Activated T-cell treated with anti-CD3 and anti-CD28 coated beads for 4 hours (primary cell): Measurements from ENCODE around the gene NCOR2.
A peak's percentile ranks its signal among the peaks of the same experiment; 100 is the strongest.

Source experiments
- DNase-seq: peaks from one replicate; pipeline ENCODE4 v3.0.0-alpha.2; 2020

Gene NCOR2

GRCh38 chr12:124557518-124558223 is 9.7 kb downstream of the NCOR2 start:
- DNase-seq: no peak

GRCh38 chr12:124556896-124557501 is 10.4 kb downstream of the NCOR2 start:
- DNase-seq: no peak

GRCh38 chr12:124556074-124556466 is 11.3 kb downstream of the NCOR2 start:
- DNase-seq: no peak

- no peak for DNase-seq
These were observed 12.0 kb downstream of the NCOR2 start for GRCh38 chr12:124555168-124556073.

GRCh38 chr12:124554429-124555029 is 12.9 kb downstream of the NCOR2 start:
- no peak for DNase-seq

GRCh38 chr12:124553862-124554428 is 13.5 kb downstream of the NCOR2 start:
- no peak for DNase-seq

GRCh38 chr12:124551268-124552144 is 15.9 kb downstream of the NCOR2 start:
- no peak for DNase-seq

GRCh38 chr12:124550123-124551089 is 17.0 kb downstream of the NCOR2 start:
- no peak for DNase-seq

GRCh38 chr12:124549629-124550028 is 17.8 kb downstream of the NCOR2 start:
- DNase-seq: no peak

- peak; percentile 38 for DNase-seq
These were observed 18.5 kb downstream of the NCOR2 start for GRCh38 chr12:124548854-124549378.

- DNase-seq: no peak
These were observed 19.8 kb downstream of the NCOR2 start for GRCh38 chr12:124547626-124548025.

- no peak for DNase-seq
These were observed 21.6 kb downstream of the NCOR2 start for GRCh38 chr12:124545508-124546418.

- DNase-seq: no peak
These were observed 22.4 kb downstream of the NCOR2 start for GRCh38 chr12:124544983-124545382.

GRCh38 chr12:124544311-124544970 is 23.0 kb downstream of the NCOR2 start:
- DNase-seq: no peak

GRCh38 chr12:124543590-124544310 is 23.7 kb downstream of the NCOR2 start:
- no peak for DNase-seq

GRCh38 chr12:124543052-124543589 is 24.3 kb downstream of the NCOR2 start:
- no peak for DNase-seq
